Stimulated activated CD8-positive, alpha-beta memory T cell treated with anti-CD3 and anti-CD28 coated beads, Interleukin-7, amount 100 ng/mL, for 1 hour (primary cell): ENCODE measurements around the gene GFI1.
"Not testable (repeated sequence)": the region's sequence is repeated elsewhere in the genome, so short reads cannot be mapped to it uniquely, and the experiment has no call there.

ENCODE experiments used
- DNase-seq, 2 donors: peaks; one replicate each; pipeline ENCODE4 v3.0.0-alpha.2; 2020; ENCODE audit warnings: low read depth in 2 of 2

The GFI1 gene

DNA sequence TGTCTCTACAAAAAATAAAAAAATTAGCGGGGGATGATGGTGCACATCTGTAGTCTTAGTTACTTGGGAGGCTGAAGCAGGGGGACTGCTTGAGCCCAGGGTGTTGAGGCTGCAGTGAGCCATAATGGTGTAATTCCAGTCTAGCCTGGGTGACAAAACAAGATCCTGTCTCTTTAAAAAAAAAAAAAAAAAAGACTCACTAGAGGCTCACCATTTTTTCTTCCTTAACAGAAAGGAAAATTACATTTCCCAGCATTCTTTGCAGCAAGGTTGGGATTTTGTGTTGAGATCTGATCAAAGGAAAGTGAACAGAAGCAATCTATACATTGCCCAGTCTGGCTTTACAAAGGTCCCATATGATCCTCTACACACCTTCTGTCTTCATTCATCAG is 21.5 kb downstream of the GFI1 start:
- DNase-seq: no peak

DNA sequence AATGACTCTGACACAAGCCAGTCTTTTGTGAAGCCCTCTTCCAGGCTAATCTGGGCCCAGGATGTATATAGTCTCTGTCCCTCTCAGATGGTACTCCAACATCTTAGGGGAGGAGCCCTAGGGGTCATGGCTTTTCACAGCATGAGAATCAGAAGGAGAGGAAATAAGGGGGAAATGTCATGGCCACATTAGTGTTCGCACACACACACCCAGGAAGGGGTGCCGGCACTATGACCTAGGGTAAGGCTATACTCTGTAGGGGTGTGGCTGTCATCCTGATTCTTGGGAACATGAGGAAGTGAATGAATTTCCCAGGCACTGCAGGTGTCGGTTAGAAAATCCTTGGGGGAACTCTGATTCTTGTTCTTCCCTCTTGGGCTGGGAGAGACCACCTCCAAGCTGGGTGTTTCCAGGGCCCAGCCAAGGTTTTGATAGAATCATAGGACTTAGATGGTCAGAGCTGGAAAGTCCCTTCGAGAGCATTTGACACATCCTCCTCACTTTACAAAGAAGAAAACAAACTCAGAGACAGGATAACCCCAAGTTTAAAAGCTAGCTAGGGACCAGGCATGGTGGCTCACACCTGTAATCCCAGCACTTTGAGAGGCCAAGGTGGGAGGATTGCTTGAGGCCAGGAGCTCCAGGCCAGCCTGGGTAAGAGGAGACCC is 22.0 kb downstream of the GFI1 start:
- DNase-seq: no peak

- no peak for DNase-seq
These were observed 25.2 kb downstream of the GFI1 start for GRCh38 chr1:92461364-92462097.

DNA sequence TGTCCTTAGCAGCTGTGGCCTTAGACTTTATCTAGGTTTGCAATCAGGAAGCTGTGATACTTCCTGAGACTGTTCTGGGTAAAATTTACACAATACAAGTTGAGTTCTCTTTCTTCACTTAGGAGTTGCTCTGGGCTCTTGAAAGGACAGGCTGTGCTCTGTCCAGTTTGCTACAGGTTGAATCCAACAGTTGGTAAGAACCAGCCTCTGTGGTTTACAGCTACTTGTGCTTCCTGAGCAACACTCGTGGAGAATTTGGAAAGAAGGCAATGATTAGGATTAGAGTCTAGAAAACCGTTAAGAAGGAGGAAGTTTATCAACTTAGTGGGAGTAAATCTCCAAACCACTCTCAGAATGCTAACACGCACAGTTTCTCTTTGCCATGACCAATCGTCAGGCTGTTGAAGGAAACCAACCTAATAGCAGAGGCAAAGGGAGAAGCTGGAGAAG is 26.8 kb downstream of the GFI1 start:
- no peak for DNase-seq

- no peak for DNase-seq
These were observed 28.6 kb downstream of the GFI1 start for GRCh38 chr1:92458146-92458545.

- no peak for DNase-seq
These were observed 38.7 kb downstream of the GFI1 start for GRCh38 chr1:92447976-92448375.

- DNase-seq: no peak
These were observed 39.6 kb downstream of the GFI1 start for GRCh38 chr1:92447033-92447681.

DNA sequence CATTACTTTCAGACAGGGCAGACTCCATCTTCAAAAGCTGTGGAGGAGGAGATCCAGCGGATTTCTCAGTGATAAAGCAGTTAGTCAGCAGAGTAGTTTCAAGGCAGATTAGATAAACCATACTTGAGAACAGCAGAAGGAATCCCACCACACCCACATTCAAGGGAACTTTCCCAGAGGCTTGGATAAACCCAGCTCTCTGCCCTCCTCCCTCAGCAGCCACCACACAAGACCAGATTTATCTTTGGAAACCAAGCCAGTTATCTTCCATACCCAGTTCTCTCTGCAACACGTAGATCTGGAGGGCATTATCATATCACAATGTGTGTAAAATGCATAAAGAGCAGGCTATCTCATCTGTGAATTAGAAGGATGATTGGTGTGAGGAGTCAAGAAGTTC is 40.2 kb downstream of the GFI1 start:
- DNase-seq: no peak

DNA sequence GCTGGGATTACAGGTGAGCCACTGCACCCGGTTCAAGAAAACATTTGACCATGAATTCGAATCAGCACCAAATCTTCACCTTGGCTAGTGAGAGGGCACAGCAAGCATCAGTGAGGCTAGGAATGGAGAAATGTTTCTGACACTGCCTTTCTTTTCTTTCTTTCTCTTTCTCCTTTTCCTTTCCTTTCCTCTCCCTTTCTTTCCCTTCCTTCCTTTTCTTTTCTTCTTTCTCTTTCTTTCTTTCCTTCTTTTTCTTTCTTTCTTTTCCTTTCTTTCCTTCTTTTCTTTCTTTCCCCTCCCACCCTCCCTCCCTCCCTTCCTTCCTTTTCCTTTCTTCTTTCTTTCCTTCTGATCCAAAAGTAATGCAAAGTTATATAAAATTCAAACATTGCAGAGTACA is 40.9 kb downstream of the GFI1 start:
- no peak for DNase-seq

GRCh38 chr1:92444351-92444750 is 42.4 kb downstream of the GFI1 start:
- no peak for DNase-seq

DNA sequence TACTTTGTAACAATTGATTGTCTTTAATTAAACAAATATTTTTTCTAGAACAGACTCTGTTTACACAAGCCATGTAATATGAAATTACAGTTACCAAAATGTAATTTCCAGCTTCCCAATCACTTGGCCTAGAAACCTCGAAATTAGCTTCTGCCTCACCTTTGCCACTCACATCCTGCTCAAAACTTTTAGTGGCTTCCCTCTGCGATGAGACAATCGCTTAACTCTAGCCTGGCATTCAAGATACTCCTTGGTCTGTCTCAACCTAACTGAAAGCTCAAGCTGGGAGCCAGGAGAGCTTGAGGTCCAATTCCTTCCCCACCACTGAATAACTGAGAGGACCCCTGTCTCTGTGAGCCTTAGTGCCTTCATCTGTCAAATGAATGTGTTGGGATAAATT is 42.8 kb downstream of the GFI1 start:
- no peak for DNase-seq

DNA sequence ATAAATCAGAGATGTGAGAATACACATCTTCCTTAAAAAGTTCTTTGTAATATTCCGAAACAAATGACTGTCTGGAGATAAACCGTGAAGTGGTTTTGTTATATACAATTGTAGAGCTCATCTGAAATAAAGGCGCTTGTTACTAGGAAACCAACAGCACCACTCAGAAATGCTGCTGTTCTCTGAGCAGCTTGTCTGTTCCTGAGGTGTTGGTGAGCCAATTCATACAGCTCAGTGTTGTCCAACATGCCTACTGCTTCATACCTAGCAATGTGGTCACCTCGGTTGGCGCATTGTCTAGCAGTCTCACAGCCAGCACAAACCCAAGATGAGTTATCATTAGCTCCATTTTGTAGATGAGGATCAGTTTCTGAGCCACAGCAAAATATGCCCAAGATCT is 44.4 kb downstream of the GFI1 start:
- DNase-seq: no peak

- DNase-seq: no peak
These were observed 44.9 kb downstream of the GFI1 start for GRCh38 chr1:92441697-92442342.

- no peak for DNase-seq
These were observed 45.4 kb downstream of the GFI1 start for GRCh38 chr1:92441316-92441696.

- no peak for DNase-seq
These were observed 47.4 kb downstream of the GFI1 start for GRCh38 chr1:92439291-92439690.

DNA sequence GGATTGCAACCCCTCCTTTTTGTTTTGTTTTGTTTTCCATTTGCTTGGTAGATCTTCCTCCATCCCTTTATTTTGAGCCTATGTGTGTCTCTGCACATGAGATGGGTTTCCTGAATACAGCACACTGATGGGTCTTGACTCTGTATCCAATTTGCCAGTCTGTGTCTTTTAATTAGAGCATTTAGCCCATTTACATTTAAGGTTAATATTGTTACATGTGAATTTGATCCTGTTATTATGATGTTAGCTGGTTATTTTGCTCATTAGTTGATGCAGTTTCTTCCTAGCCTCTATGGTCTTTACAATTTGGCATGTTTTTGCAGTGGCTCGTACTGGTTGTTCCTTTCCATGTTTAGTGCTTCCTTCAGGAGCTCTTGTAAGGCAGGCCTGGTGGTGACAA is 52.2 kb downstream of the GFI1 start:
- DNase-seq: not testable (repeated sequence)

DNA sequence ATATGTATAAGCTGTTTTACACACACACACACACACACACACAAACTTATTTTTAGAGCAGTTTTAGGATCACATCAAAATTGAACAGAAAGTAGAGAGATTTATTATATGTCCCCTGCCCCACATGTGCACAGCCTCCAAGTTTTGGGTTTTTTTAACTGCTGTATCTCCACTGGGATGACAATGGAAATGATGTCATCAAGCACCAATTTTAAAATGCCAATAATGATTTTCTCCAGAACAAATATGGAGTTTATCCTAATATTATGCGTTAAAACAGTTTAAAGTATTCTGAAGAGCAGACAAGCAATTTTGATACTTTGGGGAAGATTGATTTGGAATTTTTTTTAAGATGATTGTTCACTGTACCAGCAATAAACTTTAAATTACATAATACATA is 56.7 kb downstream of the GFI1 start:
- no peak for DNase-seq

DNA sequence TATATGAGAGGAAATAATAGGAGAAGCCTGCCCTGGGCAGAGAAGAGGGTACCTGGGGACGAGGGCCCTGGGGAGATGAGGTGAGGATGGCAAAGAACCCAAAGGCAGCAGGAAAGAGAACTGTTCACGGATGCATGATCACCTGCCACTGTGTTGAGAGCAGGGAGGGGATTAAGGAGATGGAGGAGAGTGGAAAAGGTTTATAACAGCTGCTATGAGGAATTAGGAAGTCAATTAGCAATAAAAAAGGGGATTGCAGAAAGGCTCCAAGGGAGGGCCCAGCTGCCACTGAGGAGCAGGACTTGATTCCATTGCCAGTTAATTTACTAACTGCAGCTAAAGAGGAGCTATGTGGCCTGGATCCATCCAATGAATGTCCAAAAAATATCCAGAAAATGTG is 61.1 kb downstream of the GFI1 start:
- DNase-seq: no peak
